Thyroid gland (tissue), 4 donors: ENCODE data around the gene LIX1L.

ENCODE experiments used
- CTCF ChIP-seq, 6 experiments: fragments of 200-600 bp in 3 of 6; fragments of 450-650 bp in 3 of 6; sonication (generic) in 3 of 6; IDR thresholded peaks; one replicate each; pipeline ENCODE4 v1.5.1; 2016 to 2019; ENCODE audit warnings: antibody characterized with exemption in 6 of 6, mild to moderate bottlenecking in 2 of 6, inconsistent platforms in 1 of 6, moderate library complexity in 1 of 6
- POLR2A ChIP-seq, 2 donors: fragments of 450-650 bp; IDR thresholded peaks; one replicate each; pipeline ENCODE4 v1.6.1; 2017; ENCODE audit warnings: antibody characterized with exemption in 2 of 2, mild to moderate bottlenecking in 2 of 2, moderate library complexity in 1 of 2

- TF ChIP-seq CTCF (IDR thresholded peaks at IDR 0.05) (no peak), POLR2A (IDR thresholded peaks at IDR 0.05) (no peak)
Measured at GRCh38 chr1:145982010-145982723, 24.4 kb upstream of the LIX1L start.
